GM04504 (cell line): ENCODE measurements around the gene WDR31.
A peak's percentile ranks its signal among the peaks of the same experiment; 100 is the strongest.
"Not testable (repeated sequence)": the region's sequence is repeated elsewhere in the genome, so short reads cannot be mapped to it uniquely, and the experiment has no call there.

ENCODE experiments used
- DNase-seq: peaks from one replicate; pipeline ENCODE4 v3.0.0-alpha.2; 2012; ENCODE audit warnings: low read depth

WDR31 gene

DNA sequence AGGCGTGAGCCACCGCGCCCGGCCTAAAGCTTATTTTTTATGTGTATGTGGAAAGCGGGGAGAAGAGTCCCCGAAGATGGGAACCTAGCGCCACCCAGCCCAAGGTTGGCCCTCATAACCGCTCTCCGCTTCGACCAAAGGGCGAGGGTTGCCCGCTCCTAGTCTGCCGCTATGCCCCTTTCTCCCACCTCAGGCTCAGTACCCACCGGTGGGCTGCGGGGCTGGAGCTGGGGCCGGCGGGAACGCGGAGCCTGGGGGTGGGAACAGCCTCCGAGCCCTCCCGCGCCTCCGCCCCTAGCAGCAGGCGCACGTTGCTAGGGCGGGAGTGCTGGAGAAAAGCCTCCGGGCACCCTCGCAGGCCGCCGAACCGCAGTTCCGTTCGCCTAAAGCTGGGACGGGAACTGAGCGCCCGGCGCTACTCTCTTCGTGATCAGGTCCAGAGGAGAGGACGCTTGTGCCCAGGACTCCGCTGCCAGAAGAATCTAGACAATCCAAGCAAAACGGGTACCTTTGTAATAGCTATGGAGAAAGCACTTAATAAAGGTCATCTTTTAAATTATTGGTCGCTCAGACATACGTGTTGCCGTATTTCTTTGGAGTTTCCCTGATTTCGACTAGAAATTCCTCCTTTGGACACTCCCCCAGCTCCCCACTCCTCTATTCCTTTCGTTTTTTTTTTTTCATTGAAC, at the start of gene WDR31:
TSS of gene WDR31 (minus strand) at position 265 of the 689 bp plus-strand sequence. CDS start 8,253 bp downstream, outside the sequence.
- DNase-seq, result peak; percentile 70

DNA sequence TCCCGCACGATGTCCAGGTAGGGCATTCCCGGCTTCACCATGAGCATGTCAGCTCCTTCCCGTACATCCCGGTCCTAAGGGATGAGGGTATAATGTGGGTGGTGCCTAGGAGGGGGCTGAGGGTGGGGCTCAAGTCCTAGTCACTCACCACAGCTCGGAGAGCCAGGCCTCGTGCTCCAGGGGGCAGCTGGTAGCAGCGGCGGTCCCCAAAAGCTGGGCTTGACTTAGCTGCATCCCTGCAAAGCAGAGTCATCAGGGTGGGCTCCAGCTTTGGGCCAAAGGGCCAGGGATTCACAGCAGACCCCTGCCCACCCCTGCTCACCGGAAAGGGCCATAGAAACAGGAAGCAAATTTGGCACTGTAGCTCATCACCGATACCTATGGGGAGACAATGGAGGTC, 49.4 kb upstream of the WDR31 start:
- DNase-seq, result no peak

DNA sequence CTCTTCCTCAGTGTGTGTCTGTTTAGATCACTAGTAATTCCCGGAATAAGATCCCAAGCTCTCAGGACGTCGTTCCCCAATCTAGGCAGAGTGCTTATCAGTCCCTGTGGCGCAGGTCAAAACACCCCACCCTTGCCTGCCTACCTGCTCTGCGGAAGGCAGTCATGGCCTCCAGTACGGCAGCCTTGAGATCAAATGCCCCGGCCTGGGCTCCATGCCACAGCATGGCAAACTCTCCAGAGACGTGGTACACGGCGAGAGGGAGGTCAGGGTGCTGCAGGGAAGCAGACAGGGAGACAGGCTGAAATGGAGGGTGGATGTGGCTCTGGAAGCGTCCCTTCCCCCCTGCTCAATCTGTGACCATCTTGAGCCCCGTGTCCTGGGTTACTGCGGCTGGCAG, 48.8 kb upstream of the WDR31 start:
- no peak for DNase-seq

DNA sequence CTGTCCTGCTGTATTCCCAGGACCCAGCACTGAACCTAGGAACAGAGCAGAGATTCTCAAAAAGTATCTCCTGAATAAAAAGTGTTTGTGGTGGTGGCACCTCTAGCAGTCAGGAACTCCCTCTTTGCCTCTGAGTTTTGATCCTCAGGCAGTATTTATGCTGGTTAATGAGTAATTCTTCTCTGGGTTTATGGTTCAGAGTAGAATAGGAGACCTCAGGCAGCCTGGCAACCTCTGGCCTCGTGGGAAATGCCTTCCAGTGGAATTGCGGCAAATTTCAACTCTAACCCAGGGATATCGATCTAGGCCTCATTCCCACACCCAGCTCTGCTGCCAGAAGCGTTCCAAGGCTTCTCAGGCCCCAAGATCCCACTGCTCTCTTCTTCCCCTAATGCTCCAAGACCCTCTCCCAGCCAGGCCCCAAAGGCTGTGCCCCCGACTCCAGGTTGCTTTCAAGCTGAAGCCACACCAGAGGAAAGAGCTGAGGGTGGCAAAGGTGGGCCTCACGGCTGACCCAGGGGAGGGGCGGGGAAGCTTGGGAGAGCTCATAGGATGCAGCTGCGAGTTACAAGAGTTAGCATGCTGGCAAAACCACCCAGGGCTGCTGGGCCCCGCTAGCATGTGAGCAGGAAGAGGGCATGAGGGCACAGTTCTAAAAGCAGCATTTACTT, 47.6 kb upstream of the WDR31 start:
- no peak for DNase-seq

DNA sequence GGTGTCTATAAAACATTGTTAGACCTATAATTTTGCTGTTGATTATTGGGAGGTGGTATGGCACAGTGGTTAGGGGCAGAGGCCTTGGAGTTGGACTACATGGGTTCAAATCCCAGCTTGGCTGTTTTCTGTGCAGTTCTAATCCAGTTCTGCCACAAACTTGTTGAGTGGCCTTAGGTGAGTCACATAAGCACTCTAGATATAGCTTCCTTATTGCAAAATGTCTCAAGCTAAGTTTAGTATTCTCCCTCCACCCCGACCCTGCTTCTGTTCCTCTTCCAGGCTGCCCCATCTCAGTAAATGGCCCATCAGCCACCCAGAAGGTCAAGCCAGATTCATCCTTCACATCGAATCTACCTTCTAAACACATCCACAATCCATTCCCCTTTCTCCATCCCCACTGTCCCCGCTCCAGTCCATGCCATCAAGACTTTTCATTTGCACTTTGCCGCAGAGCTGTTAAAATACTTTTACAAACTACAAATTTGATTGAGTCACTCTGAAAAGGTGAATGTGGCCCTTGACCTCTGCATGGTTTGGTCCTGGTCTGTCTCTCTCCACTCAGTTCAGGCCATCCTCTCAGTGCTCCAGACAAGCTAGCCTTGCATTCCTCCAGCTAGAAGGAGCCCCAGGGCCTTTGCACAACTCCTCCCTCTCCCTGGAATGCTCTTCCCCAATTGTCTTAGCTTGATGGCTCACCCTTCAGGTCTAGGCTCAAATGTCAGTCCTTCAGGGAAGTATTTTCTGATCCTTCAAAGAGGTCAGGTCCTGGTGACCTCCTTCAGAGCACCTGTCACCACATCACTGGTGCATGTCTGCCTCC, 46.7 kb upstream of the WDR31 start:
- no peak for DNase-seq

DNA sequence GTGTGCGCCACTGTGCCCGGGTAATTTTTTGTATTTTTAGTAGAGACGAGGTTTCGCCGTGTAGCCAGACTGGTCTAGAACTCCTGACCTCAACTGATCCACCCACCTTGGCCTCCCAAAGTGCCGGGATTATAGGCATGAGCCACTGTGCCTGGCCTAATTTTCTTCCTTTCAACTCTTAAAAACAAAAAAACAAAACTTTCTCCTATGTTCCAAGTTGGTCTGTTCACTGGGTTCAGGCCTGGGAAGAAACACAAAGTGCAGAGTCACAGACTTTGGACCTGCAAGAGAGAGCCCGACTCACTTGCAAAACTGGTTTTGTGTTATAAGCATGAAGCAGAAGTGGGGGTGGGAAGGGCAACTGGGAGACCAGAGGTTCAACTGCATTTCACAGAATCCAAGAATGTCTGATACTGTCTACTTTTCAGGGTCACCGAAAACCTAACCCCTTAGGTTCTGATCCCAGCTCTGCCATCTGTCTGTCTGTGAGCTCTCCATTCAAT, 41.9 kb upstream of the WDR31 start:
- DNase-seq, result no peak

DNA sequence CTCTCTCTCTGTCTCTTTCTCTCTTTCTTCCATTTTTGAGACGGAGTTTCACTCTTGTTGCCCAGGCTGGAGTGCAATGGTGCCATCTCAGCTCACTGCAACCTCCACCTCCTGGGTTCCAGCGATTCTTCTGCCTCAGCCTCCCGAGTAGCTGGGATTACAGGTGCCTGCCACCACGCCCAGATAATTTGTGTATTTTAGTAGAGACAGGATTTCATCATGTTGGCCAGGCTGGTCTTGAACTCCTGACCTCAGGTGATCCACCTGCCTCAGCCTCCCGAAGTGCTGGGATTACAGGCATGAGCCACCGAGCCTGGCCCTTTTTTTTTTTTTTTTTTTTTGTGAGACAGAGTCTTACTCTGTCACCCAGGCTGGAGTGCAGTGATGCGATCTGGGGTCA, 41.4 kb upstream of the WDR31 start:
- not testable (repeated sequence) for DNase-seq

DNA sequence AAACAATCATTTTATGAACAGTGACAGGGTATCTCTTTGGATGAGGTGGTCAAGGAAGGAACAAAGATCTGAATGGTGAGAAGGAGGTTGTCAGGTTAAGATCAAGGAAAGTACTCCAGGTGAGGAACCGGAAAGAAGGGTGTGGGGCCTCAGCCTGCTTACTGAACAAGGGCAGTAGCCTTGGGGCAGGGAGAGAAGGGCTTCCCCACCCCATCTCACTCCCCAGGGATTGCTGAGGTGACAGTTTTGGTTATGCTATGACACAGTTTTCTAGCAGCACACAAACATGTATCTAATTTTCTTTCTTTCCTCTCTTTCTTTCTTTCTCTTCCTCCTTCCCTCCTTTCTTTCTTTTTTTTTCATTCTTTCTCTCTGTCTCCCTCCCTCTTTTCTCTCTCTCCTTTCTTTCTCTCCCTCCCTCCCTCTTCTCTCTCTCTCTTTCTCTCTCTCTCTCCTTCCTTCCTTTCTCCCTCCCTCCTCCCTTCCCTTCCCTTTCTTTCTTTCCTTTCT, 40.8 kb upstream of the WDR31 start:
- no peak for DNase-seq

DNA sequence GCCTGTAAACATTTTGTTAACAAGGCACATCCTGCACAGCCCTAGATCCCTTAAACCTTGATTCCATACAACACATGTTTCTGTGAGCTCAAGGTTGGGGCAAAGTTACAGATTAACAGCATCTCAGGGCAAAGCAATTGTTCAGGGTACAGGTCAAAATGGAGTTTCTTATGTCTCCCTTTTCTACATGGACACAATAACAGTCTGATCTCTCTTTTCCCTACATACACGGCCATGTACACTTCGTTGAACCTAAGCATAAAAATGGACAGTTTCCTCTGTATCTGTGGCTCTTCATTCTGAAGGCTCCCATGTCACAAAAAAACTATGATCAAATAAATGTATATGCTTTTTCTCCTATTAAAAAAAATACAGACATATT, 39.7 kb upstream of the WDR31 start:
- DNase-seq, result not testable (repeated sequence)

DNA sequence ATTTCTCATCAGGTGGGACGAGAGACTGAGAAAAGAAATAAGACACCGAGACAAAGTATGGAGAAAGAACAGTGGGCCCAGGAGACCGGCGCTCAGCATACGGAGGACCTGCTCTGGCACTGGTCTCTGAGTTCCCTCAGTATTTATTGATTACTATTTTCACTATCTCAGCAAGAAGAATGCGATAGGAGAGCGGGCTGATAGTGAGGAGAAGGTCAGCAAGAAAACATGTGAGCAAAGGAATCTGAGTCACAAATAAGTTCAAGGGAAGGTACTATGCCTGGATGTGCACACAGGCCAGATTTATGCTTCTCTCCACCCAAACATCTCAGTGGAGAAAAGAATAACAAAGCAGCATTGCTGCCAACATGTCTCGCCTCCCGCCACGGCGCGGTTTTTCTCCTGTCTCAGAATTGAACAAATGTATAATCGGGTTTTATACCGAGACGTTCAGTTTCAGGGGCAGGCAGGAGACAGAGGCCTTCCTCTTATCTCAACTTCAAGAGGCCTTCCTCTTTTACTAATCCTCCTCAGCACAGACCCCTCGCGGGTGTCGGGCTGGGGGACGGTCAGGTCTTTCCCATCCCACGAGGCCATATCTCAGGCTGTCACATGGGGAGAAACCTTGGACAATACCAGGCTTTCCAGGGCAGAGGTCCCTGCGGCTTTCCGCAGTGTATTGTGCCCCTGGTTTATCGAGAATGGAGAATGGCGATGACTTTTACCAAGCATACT, 39.2 kb upstream of the WDR31 start:
- not testable (repeated sequence) for DNase-seq

DNA sequence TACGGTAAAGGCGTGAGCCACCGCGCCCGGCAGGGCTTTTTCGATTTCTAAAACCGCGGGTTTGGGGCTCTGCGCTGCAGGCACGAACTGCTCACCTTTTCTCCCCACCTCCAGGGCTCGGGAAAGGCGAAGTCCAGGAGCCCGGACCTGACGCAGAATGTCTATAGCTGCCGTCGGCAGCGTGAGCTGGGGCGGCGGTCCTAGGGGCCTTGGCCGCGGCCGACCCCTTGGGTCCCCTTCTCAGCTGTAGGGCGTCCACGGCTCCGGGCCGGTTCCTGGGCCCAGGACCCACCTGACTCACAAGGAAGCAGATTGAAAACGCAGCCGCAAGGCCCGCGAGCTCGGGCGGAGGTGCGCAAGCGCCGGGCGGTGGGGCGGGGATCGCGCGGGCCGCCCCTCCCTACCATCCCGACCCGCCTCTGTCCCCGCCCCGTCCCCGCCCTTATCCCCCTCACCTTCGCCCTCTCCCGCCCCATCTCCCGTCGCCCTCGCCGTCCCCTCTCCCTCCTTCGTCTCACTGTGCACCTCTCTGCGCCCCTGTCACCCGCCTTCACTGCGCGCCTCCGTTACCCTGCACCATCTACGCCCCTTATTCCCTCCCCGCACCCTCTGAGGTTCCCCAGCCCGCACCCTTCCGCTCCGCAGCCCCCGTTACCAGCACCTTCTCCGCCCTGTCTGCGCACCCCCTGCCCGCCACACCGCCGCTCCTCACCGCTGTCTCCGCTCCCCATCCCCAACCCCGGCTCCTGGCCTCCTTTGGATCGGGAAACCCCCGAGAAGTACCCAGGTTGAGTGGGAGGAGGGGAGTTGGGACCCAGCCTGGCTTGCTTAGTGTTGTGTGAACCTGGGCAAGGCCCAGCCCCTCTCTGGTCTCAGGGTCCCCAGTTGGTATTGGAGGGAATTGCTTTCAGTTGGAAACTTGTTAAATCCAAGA, 36.8 kb upstream of the WDR31 start, which contains the start of gene HDHD3:
TSS of gene HDHD3 (minus strand) at position 353 of the 934 bp plus-strand sequence. CDS start 2,632 bp downstream, outside the sequence.
- DNase-seq, result no peak

DNA sequence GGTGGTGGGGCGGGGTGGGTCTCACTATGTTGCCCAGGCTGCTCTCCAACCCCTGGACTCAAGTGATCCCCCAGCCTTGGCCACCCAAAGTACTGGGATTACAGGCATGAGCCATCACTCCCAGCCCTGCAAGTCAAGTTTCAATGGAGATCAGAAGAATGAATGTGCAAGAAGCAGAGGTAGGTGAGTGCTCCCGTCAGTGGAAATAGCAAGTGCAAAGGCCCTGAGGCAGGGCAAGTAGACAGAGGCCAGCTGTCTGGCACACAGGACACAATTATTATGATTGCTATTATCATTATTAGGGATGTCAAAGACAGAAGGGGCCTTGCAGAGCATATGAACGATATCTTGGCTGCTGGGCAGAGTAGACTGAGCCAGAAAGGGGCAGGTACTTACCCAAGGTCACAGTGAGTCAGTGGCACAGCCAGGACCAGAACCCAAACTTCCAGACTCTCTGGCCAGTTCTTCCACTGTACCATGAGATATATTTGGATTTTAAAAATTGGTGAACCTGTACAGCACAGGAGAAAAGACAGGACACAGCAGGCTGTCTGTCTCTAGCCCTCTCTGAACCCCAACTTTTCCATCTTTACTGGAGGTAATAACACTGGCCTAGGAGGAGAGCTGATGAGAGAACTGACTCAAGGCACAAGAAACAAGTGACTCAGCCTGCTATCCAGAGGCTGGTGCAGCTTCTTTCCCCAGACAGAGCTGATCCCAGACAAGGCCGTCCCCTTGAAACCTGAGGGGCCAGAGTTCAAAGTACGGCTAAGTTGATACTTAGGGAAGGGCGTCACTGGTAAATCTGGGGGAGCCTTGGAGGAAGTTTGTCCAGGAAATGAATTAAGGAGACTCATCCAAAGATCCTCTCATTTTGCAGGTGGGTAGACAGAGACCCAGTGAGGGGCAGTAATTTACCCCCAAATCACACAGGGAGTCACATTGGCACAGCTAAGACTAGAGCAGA, 35.3 kb upstream of the WDR31 start:
- DNase-seq, result no peak

DNA sequence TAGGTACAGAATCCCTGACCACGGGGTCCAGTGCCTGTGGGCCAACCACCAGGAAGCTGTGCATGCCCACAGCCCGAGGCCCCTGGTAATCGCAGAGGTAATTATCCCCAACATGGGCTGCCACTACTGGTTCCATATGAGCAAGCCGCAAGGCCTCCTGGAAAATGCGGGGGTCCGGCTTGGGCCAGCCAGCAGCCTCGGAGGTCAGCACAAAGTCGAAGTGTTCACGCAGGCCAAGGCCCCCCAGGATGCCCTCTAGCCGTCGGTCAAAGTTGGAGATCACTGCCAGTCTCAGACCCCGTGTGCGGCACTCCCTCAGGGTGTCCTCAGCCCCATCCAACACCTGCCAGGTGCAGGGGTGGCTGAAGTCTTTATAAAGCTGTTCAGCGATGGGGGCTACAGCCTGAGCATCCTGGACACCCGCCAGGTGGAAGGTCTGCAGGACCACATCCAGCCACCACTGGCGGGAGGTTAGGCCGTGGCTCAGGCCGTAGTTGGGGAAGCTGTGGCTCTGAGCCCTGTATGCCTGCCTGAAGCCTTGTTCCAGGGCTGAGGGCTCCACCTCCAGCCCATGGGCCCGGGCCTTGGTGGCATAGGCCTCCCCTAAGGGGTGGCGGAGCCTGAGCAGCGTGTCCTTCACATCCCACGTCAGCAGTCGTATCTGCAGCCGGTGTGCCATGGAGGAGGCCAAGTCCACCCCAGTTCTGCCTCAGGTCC, 33.8 kb upstream of the WDR31 start:
- DNase-seq, result no peak

DNA sequence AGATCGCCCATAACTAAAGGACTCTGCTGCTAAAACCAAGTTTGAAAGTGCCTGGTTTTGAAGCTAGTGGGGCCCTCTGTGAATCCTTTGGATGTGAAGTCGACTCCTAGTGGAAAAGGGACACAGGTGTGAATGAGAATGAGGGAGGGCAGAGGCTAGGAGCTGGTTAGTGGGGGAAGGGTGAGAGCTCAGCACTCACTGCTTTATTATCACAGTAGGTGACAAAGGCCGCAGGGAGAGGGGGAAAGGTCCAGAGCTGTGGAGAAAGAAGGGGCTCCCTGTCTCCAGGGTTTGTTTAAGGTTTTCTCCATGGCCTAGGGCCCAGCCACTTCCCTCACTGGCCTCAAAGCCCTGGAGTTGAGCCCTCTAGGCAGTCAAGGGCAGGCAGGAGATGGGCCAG, 33.2 kb upstream of the WDR31 start:
- DNase-seq, result no peak

DNA sequence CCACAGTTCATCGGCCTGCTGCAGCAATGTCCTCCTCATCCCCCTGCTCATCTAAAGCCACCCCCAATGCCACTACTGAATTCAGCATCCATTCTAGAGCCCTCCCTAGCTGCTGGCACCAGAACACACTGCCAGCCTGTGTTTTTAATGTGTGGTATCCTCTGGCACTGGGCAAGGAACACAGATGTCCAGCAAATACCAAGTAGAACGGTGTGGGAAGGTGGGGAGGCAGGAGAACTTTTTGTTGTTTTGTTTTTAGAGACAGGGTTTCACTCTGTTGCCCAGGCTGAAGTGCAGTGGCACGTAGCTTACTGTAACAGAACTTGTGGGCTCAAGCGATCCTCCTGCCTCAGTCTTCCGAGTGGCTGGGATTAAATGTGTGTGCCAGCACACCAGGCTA, 32.0 kb upstream of the WDR31 start:
- no peak for DNase-seq

DNA sequence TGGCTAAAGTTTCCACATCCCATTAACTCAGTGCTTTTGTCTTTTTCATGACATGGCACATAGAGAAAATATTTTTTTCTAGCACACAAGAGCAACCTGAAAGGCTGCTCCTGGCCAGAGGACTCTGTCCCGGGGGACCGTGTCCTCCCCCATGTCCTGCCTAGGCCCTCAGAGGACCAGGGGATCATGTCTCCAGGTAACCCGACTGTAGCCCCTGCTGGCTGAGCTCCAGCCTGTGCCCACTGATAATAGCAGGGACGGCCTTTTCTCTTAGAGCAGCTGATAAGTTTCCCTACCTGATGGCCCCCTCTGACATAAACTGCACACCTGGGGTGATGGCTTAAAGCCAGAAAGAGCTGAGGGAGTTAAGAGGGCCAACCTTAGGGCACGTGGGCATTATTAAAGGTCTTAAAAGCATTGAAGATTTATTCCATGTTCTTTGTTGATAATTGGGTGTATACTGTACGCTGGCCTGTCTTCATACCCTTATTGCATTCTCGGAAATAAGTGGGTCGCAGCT, 30.8 kb upstream of the WDR31 start:
- DNase-seq, result no peak

DNA sequence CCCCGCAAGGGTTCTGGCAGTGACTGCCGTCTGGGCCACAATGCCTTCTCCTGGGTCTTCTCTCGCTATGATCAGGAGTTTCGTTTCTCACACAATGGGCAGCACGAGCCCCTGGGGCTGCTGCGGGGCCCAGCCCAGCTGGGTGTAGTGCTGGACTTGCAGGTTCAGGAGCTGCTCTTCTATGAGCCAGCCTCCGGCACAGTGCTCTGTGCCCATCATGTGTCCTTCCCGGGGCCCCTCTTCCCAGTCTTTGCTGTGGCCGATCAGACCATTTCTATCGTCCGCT, 29.7 kb upstream of the WDR31 start:
- no peak for DNase-seq

DNA sequence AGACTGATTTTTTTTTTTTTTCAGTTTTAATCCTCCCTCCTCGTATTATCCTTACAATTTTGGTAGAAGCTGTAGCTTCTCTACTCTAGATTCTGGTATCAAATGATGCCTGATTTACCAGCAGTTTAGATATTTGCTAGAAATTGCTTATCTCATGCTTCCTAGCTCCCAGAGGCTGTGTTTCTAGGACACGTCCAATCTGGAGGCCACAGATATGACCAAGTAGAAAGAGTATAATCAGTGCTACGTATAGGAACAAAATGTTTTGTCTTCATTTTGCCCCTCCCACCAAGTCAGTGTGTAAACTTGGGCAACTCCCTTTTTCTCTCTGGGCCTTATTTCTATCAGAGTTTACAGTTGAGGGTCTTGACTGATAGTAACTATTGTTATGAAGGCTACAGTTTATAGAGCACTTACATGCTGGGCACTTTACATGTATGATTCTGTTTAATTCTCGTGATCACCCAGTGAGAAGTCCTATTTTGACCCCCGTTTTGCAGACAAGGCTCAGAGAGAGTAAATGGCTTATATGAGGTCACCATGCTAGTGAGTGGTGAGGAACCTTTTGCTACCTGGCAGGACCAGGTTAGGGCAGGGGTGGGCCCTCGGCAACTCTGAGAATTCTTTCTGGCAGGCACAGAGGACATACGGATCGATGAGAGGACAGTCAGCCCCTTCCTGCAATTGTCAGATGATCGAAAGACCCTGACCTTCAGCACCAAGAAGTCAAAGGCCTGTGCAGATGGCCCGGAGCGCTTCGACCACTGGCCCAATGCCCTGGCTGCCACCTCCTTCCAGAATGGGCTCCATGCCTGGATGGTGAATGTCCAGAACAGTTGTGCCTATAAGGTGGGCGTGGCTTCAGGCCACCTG, 29.1 kb upstream of the WDR31 start:
- DNase-seq, result no peak
